H54 (cell line): ENCODE measurements around the gene EME2.

ENCODE experiments used
- DNase-seq: peaks from one replicate; pipeline ENCODE4 v3.0.0; 2011; ENCODE audit warnings: low spot score, mixed read lengths; ENCODE audit not compliant: insufficient read length
- FAIRE-seq: peaks from 3 replicates; lab custom pipeline; 2011; peaks lifted over from hg19 to GRCh38; lab: Jason Lieb, UNC
- POLR2A ChIP-seq: IDR thresholded peaks from 2 replicates; pipeline ENCODE4 v1.6.1; 2011; ENCODE audit warnings: low read depth, mild to moderate bottlenecking, low read length

Gene EME2

GRCh38 chr16:1815461-1815860, 42.9 kb downstream of the EME2 start:
- no peak for TF ChIP-seq POLR2A
- no peak for DNase-seq
- FAIRE-seq, result no peak

GRCh38 chr16:1816396-1817275, 44.0 kb downstream of the EME2 start:
- FAIRE-seq (no peak), DNase-seq (no peak)
- no peak for TF ChIP-seq POLR2A

- DNase-seq (no peak), FAIRE-seq (no peak)
- TF ChIP-seq POLR2A, result no peak
These were observed 44.6 kb downstream of the EME2 start for GRCh38 chr16:1817276-1817589.

GRCh38 chr16:1817716-1818115, 45.1 kb downstream of the EME2 start:
- no peak for TF ChIP-seq POLR2A
- DNase-seq (no peak), FAIRE-seq (no peak)

- no peak for DNase-seq
- no peak for FAIRE-seq
- TF ChIP-seq POLR2A, result no peak
These were observed 45.7 kb downstream of the EME2 start for GRCh38 chr16:1818204-1818872.

GRCh38 chr16:1818873-1819525, 46.4 kb downstream of the EME2 start:
- DNase-seq (no peak), FAIRE-seq (no peak)
- TF ChIP-seq POLR2A, result no peak

- no peak for DNase-seq
- FAIRE-seq, result no peak
- TF ChIP-seq POLR2A, result no peak
These were observed 47.0 kb downstream of the EME2 start for GRCh38 chr16:1819611-1820010.

- DNase-seq (no peak), FAIRE-seq (no peak)
- TF ChIP-seq POLR2A, result no peak
These were observed 47.7 kb downstream of the EME2 start for GRCh38 chr16:1820096-1820945.

- FAIRE-seq (no peak), DNase-seq (no peak)
- no peak for TF ChIP-seq POLR2A
These were observed 48.3 kb downstream of the EME2 start for GRCh38 chr16:1820946-1821290.

GRCh38 chr16:1821861-1822611, 49.4 kb downstream of the EME2 start:
- DNase-seq, result no peak

GRCh38 chr16:1822801-1823200, 50.2 kb downstream of the EME2 start:
- FAIRE-seq, result no peak

More at GRCh38 chr16:1821861-1822611, 49.4 kb downstream of the EME2 start:
- TF ChIP-seq POLR2A, result no peak
- FAIRE-seq, result no peak

GRCh38 chr16:1823821-1824220, 51.2 kb downstream of the EME2 start:
- TF ChIP-seq POLR2A, result no peak
- no peak for FAIRE-seq
- DNase-seq, result peak; percentile 42

More at GRCh38 chr16:1822801-1823200, 50.2 kb downstream of the EME2 start:
- DNase-seq, result no peak
- TF ChIP-seq POLR2A, result no peak

- DNase-seq (no peak), FAIRE-seq (no peak)
- no peak for TF ChIP-seq POLR2A
These were observed 52.8 kb downstream of the EME2 start for GRCh38 chr16:1825381-1825863.
